Right lobe of liver (tissue), 4 donors: Measurements from ENCODE around the gene CCDC122.

ENCODE experiments used
- CTCF ChIP-seq, 4 donors: fragments of 200-600 bp in 3 of 4; fragments of 450-650 bp in 1 of 4; IDR thresholded peaks; one replicate each; pipeline versions ENCODE4 v1.5.1 to v1.8.0; 2016 to 2022; ENCODE audit warnings: antibody characterized with exemption in 4 of 4, mild to moderate bottlenecking in 2 of 4
- POLR2A ChIP-seq: fragments of 450-650 bp; IDR thresholded peaks from one replicate; pipeline ENCODE4 v1.6.1; 2017; ENCODE audit warnings: antibody characterized with exemption, mild to moderate bottlenecking
- donor health status: DM: no; HTN: no; CAD: no.
- donor health status: DM: no; HTN: no; CAD: no.
- donor health status: DM: no; HTN: yes; CAD: no.

GRCh38 chr13:43865892-43866291 lies 13.6 kb downstream of the CCDC122 start:
- TF ChIP-seq CTCF (IDR thresholded peaks at IDR 0.05) = no peak
- TF ChIP-seq POLR2A = no peak
